ENCODE data around the gene FOXN1.
"Not testable (repeated sequence)": the region's sequence is repeated elsewhere in the genome, so short reads cannot be mapped to it uniquely, and the experiment has no call there.

Gene FOXN1

GRCh38 chr17:28501421-28502284 is 4.5 kb upstream of the FOXN1 start:
- DNase-seq, result no peak

GRCh38 chr17:28503420-28503819 is 2.7 kb upstream of the FOXN1 start:
- DNase-seq, result no peak

GRCh38 chr17:28506763-28507487 is 777 bp downstream of the FOXN1 start:
- DNase-seq, result no peak

- DNase-seq, result no peak
These were observed 1.5 kb downstream of the FOXN1 start for GRCh38 chr17:28507567-28508203.

GRCh38 chr17:28508211-28508724 is 2.1 kb downstream of the FOXN1 start:
- no peak for DNase-seq

- DNase-seq, result no peak
These were observed 3.6 kb downstream of the FOXN1 start for GRCh38 chr17:28509789-28510188.

GRCh38 chr17:28511858-28512461 is 5.8 kb downstream of the FOXN1 start:
- DNase-seq, result no peak

GRCh38 chr17:28513476-28513875 is 7.3 kb downstream of the FOXN1 start:
- no peak for DNase-seq

- DNase-seq, result no peak
These were observed 8.4 kb downstream of the FOXN1 start for GRCh38 chr17:28514561-28515002.

- no peak for DNase-seq
These were observed 9.4 kb downstream of the FOXN1 start for GRCh38 chr17:28515518-28515917.

GRCh38 chr17:28518132-28518531 is 12.0 kb downstream of the FOXN1 start:
- DNase-seq, result no peak

- DNase-seq, result no peak
These were observed 12.4 kb downstream of the FOXN1 start for GRCh38 chr17:28518578-28518977.

GRCh38 chr17:28519236-28519635 is 13.1 kb downstream of the FOXN1 start:
- no peak for DNase-seq

- no peak for DNase-seq
These were observed 14.5 kb downstream of the FOXN1 start for GRCh38 chr17:28520687-28521086.

- DNase-seq, result no peak
These were observed 15.3 kb downstream of the FOXN1 start for GRCh38 chr17:28521311-28522085.

GRCh38 chr17:28522281-28522680 is 16.1 kb downstream of the FOXN1 start:
- DNase-seq, result not testable (repeated sequence)

- DNase-seq, result no peak
These were observed 17.0 kb downstream of the FOXN1 start for GRCh38 chr17:28523186-28523585.

- DNase-seq, result no peak
These were observed 17.7 kb downstream of the FOXN1 start for GRCh38 chr17:28523876-28524275.

- no peak for DNase-seq
These were observed 18.6 kb downstream of the FOXN1 start for GRCh38 chr17:28524476-28525424.

- DNase-seq, result no peak
These were observed 20.2 kb downstream of the FOXN1 start for GRCh38 chr17:28526381-28526780.

GRCh38 chr17:28527181-28527681 is 21.1 kb downstream of the FOXN1 start:
- peak; percentile 87 for DNase-seq

All from hematopoietic multipotent progenitor cell treated with erythropoietin and hydrocortisone succinate and interleukin-3 and kit ligand, for 8 days (in vitro differentiated cells).